ENCODE results near the gene SNAI3. TPM values are rescaled to one million over a fixed set of nuclear protein-coding genes. Genes with fewer than 3 reads are reported as not detected.

SNAI3 gene
- total RNA-seq, 1 donor from 2014 or later, result 2.7 TPM

- H3K4me1 Mint-ChIP-seq, result peaks cover 23% of the 10 kb centered on the region
- H3K4me3 Mint-ChIP-seq, result no peak overlapping the region
- CTCF ChIA-PET, result interaction anchor here (0.9 kb wide), 1 partner anchor 21 kb away, joined by 3 read pairs; no protein-coding TSS in a partner anchor
- POLR2A ChIA-PET, result interaction anchor here (1.0 to 1.3 kb wide), 2 partner anchors 14 to 61 kb away, joined by 3 to 5 read pairs; partner anchors contain the start of gene ZC3H18
- H3K36me3 Mint-ChIP-seq (ENCODE audit: low read depth), result peaks cover 47% of the 10 kb centered on the region
- DNase-seq (no peak), ATAC-seq (ENCODE audit: low read depth) (no peak)
- H3K27me3 Mint-ChIP-seq, result no peaks in the 10 kb centered on the region
- no peaks in the 10 kb centered on the region for H3K9me3 Mint-ChIP-seq
- no peak overlapping the region for H3K27ac Mint-ChIP-seq
- intact Hi-C loops (cut with micrococcal nuclease), result loop anchor here (10.0 kb wide), 3 partner anchors 154 to 1246 kb away; partner anchors contain the start of genes FBXO31, PIEZO1 and ZNF778
- no peak for TF ChIP-seq CTCF (IDR thresholded peaks at IDR 0.05)
These were observed 55.4 kb downstream of the SNAI3 start for GRCh38 chr16:88630941-88631340.

- Mint-ChIP-seq H3K4me3 (no peak overlapping the region), H3K9me3 (no peaks in the 10 kb centered on the region), H3K27me3 (no peaks in the 10 kb centered on the region), H3K36me3 (ENCODE audit: low read depth) (peaks cover 51% of the 10 kb centered on the region), H3K4me1 (peaks cover 18% of the 10 kb centered on the region), H3K27ac (no peak overlapping the region)
- TF ChIP-seq CTCF (IDR thresholded peaks at IDR 0.05), result no peak
- CTCF ChIA-PET, result no interaction called here
- intact Hi-C loops (cut with micrococcal nuclease), result loop anchor here (10.0 kb wide), 3 partner anchors 154 to 1246 kb away; partner anchors contain the start of genes FBXO31, PIEZO1 and ZNF778
- POLR2A ChIA-PET, result interaction anchor here (0.7 kb wide), 2 partner anchors 54 to 94 kb away, joined by 5 to 7 read pairs; no protein-coding TSS in a partner anchor
- DNase-seq, result no peak
- no peak for ATAC-seq (ENCODE audit: low read depth)
These were observed 55.9 kb downstream of the SNAI3 start for GRCh38 chr16:88630433-88630832.

- no peak for DNase-seq
- peaks cover 55% of the 10 kb centered on the region for H3K36me3 Mint-ChIP-seq (ENCODE audit: low read depth)
- no peak overlapping the region for H3K4me3 Mint-ChIP-seq
- no peaks in the 10 kb centered on the region for H3K27me3 Mint-ChIP-seq
- POLR2A ChIA-PET, result interaction anchor here (0.7 kb wide), 2 partner anchors 55 to 95 kb away, joined by 5 to 7 read pairs; no protein-coding TSS in a partner anchor
- no peak for ATAC-seq (ENCODE audit: low read depth)
- no peaks in the 10 kb centered on the region for H3K9me3 Mint-ChIP-seq
- no peak for TF ChIP-seq CTCF (IDR thresholded peaks at IDR 0.05)
- intact Hi-C loops (cut with micrococcal nuclease), result loop anchor here (10.0 kb wide), 3 partner anchors 155 to 1245 kb away; partner anchors contain the start of genes FBXO31, PIEZO1 and ZNF778
- H3K4me1 Mint-ChIP-seq, result peaks cover 12% of the 10 kb centered on the region
- H3K27ac Mint-ChIP-seq, result no peak overlapping the region
- CTCF ChIA-PET, result interaction anchor here (1.4 kb wide), 1 partner anchor 26 kb away, joined by 3 read pairs; no protein-coding TSS in a partner anchor
These were observed 56.5 kb downstream of the SNAI3 start for GRCh38 chr16:88629835-88630234.

- ChIA-PET CTCF (interaction anchor here (1.4 kb wide), 1 partner anchor 25 kb away, joined by 3 read pairs; no protein-coding TSS in a partner anchor), POLR2A (no interaction called here)
- Mint-ChIP-seq H3K4me3 (no peak overlapping the region), H3K27me3 (no peaks in the 10 kb centered on the region), H3K4me1 (peaks cover 8% of the 10 kb centered on the region), H3K27ac (no peak overlapping the region), H3K36me3 (ENCODE audit: low read depth) (peaks cover 66% of the 10 kb centered on the region), H3K9me3 (no peaks in the 10 kb centered on the region)
- DNase-seq (no peak), ATAC-seq (ENCODE audit: low read depth) (no peak)
- no peak for TF ChIP-seq CTCF (IDR thresholded peaks at IDR 0.05)
- intact Hi-C loops (cut with micrococcal nuclease), result no loop called here
These were observed 57.8 kb downstream of the SNAI3 start for GRCh38 chr16:88628512-88628974.

Other genes starting within 250 kb of the SNAI3 start
- 27.3 and 35.0 TPM in 2 replicates for gene ZFPM1, start 233.2 kb downstream of the SNAI3 start, total RNA-seq
- gene ZC3H18, start 116.1 kb downstream of the SNAI3 start, total RNA-seq, result 61.7 and 74.2 TPM in 2 replicates
- 0.34 and 0.69 TPM in 2 replicates for gene IL17C, start 47.9 kb downstream of the SNAI3 start, total RNA-seq
- 432 and 456 TPM in 2 replicates for gene CYBA, start 35.5 kb downstream of the SNAI3 start, total RNA-seq
- 115 and 140 TPM in 2 replicates for gene MVD, start 23.4 kb downstream of the SNAI3 start, total RNA-seq
- 31.0 and 45.3 TPM in 2 replicates for gene RNF166, start 19.9 kb upstream of the SNAI3 start, total RNA-seq
- gene CTU2, start 20.0 kb upstream of the SNAI3 start, total RNA-seq, result 28.8 and 36.7 TPM in 2 replicates
- gene PIEZO1, start 98.7 kb upstream of the SNAI3 start, total RNA-seq, result 75.2 and 85.9 TPM in 2 replicates
- gene CDT1, start 117.3 kb upstream of the SNAI3 start, total RNA-seq, result 4.3 and 5.5 TPM in 2 replicates
- gene APRT, start 125.4 kb upstream of the SNAI3 start, total RNA-seq, result 198 and 209 TPM in 2 replicates
- 39.9 and 48.3 TPM in 2 replicates for gene GALNS, start 170.4 kb upstream of the SNAI3 start, total RNA-seq
- gene TRAPPC2L, start 170.6 kb upstream of the SNAI3 start, total RNA-seq, result 38.7 and 54.8 TPM in 2 replicates
- 0.44 and 0.67 TPM in 2 replicates for gene PABPN1L, start 180.2 kb upstream of the SNAI3 start, total RNA-seq